HG02970 (cell line): Measurements from ENCODE around the gene SART1.
"Not testable (repeated sequence)": the region's sequence is repeated elsewhere in the genome, so short reads cannot be mapped to it uniquely, and the experiment has no call there.

Source experiments
- ATAC-seq: cut with Tn5 transposase; IDR thresholded peaks from one replicate; pipeline ENCODE4 v1.9.1; 2021; ENCODE audit warnings: mild to moderate bottlenecking, moderate library complexity, moderate number of reproducible peaks; ENCODE audit not compliant: unreplicated experiment, low FRiP score

Gene SART1

DNA sequence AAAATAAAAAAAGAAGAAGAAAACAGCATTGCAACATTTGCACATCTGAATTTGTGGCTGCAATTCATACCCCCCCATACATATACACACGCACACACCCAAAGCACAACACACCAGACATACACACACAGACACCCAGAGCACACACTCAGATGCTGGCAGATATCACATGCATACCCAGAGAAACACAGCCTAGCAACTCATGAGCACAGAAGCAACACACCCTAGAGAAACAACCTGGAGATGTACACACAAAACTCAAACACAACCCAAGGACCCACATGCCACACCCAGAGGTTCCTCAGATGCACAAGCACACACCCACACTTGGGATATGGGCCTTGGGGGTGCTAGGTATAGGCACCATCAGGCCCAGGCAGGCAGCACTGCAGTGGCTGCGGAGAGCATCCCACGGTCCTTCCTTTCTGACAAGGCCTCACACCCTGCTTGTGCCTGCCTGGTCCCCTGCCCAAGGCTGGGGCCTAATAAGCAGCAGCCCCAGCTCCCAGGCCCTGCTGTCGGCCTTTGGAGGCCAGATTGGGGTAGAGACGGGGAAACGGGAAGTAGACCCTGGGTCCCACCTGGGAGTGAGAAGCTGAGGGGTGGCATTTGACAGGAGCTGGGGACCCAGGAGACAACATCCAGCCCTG, 53.4 kb downstream of the SART1 start:
- ATAC-seq = no peak

DNA sequence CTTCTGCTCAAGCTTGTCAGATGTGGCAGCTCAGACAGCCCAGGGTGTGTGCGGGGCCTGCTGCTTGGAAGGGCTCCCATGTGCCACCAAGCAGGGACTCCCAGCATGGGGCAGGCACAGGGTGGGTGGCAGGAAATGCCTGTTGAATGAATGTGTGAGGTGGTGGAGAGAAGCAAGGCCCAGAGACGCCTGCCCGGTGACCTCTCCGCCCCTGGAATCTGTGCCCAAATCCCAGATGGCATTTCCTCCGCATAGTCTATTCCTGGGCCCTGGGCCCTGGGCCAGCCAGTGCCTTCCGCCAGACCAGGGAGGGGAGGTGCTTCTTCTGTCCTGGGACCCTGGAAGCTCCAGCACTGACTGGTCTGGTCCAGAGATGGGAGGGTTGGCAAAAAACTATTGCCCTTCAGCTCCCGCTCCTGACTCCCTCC, 53.9 kb downstream of the SART1 start:
- ATAC-seq = no peak

DNA sequence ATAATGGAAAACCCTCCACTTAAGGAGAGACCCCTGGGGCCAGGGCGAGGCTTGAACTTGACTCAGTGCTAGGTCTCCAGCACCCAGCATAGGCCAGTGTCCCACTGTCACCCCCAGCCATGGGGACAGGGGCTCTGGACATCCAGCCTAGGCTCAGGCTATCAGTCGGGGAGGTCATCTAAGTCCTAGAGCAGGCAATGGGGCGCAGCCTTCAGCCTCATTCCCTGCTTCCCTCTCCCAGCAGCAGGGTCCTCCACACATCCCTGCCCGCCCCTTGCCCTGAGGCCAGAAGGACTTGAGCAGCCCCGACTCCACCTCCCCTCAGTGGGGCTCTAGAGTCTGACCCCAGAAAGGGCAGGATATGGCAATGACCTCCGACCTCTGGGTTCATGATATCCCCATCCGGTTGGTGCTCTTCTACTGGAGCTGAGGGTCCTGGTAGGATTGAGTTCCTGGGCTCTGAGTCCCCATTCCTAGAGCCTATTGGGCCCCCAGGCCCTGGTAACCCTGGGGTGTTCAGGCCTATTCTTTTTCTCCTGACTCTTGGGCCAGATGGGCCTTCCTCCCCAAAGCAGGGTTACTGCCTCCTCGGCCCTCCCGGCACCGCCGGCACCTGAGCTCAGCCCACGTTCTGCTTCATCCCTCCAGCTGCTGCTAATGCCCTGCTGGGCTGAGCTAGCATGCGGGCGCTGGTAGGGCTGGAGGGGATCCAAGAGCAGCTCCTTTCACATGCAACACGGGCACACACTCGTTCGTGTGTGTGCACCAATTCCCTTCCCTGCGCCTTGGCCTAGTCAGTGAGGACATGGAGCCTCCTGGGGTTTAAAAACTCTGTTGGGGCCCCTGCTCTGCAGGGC, 54.6 kb downstream of the SART1 start:
- ATAC-seq = no peak

GRCh38 chr11:66016793-66017177, 55.3 kb downstream of the SART1 start:
- ATAC-seq = no peak

GRCh38 chr11:66017321-66017720, 55.8 kb downstream of the SART1 start:
- no peak for ATAC-seq

DNA sequence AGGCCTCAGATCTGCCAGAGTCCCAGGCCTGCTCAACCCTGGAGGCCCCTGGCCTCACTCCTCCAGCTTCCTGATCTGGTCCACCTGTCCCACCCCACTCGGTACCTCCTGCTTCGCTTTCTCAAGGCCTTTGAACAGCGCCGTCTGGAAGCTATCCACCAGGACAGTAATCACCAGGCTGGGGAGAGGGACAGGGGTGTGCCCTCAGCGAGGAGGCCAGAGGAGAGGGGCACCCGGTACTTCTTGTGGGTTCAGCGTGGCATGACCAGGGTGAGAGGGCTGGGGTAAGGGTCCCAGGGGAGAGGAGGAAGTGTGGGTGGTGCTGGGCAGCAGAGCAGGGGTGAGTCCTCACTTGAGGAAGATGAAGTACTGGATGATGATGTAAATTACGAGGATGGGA, 58.7 kb downstream of the SART1 start:
- no peak for ATAC-seq

GRCh38 chr11:66020618-66021357, 59.3 kb downstream of the SART1 start:
- ATAC-seq = no peak

GRCh38 chr11:66022401-66023185, 61.1 kb downstream of the SART1 start:
- ATAC-seq = no peak

DNA sequence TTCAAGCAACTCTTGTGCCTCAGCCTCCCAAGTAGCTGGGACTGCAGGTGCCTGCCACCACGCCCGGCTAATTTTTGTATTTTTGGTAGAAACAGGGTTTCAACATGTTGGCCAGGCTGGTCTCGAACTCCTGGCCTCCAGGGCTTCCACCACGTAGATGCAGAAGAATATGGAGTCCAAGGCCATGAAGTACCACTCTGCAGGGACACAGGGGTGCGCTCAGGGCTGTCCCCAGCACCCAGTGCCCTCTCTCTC, 61.6 kb downstream of the SART1 start:
- ATAC-seq = not testable (repeated sequence)

- ATAC-seq = no peak
These were observed 64.5 kb downstream of the SART1 start, which contains the start of gene CATSPER1 for GRCh38 chr11:66026017-66026529. TSS of gene CATSPER1 (minus strand) at chr11:66026479. CDS start at chr11:66026379, 100 bp downstream.
